Hematopoietic multipotent progenitor cell (in vitro differentiated cells): ENCODE results near the gene KCNT2. TPM values are rescaled to one million over a fixed set of nuclear protein-coding genes. Genes with fewer than 3 reads are reported as not detected.

ENCODE experiments used
- DNase-seq, 3 donors: peaks; one replicate each; pipeline ENCODE4 v3.0.0-alpha.2; 2011 to 2015; ENCODE audit warnings: low read depth in 2 of 3, low spot score in 2 of 3
- small RNA-seq: library from RNA; depleted of rRNA; stranded (forward); fragments of <200 nt; gene quantifications from one replicate; pipeline ENCODE3, GENCODE V24; 2012
- total RNA-seq: library from RNA; depleted of rRNA; stranded (reverse); fragments of >200 nt; gene quantifications from one replicate; pipeline ENCODE4 v1.2.3, GENCODE V29; 2012

Gene KCNT2
- total RNA-seq, 1 donor: 0.27 TPM

DNA sequence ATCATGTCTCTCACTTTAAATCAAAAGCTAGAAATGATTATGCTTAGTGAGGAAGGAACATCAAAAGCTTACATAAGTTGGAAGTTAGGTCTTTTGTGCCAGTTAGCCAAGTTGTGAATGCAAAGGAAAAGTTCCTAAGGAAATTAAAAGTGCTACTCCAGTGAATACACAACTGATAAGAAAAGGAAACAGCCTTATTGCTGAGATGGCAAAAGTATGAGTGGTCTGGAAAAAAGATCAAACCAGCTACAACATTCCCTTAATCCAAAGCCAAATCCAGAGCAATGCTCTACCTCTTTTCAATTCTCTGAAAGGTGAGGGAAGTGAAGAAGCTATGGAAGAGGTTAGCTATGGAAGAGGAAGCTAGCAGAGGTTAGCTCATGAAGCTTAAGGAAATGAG, 378.7 kb downstream of the KCNT2 start:
- no peak for DNase-seq

DNA sequence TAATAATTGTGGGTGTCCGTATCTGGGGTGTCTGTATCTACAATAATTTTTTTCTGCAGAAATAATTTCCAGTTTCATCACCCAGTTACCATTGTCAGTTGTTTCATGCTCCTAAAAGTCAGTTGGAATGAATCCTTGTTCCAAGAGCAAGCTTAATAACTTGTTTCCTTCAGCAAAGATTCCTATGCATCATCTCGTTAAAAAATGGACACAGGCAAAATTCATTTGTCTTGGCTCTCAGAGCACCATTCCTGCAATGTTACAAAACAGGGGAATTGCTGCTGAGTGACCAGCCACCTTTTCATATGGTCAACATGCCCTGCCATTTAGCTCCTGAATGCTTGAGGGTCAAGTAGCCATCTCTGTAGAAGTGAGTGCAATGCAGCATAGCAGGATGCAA, 393.4 kb downstream of the KCNT2 start:
- DNase-seq: no peak

DNA sequence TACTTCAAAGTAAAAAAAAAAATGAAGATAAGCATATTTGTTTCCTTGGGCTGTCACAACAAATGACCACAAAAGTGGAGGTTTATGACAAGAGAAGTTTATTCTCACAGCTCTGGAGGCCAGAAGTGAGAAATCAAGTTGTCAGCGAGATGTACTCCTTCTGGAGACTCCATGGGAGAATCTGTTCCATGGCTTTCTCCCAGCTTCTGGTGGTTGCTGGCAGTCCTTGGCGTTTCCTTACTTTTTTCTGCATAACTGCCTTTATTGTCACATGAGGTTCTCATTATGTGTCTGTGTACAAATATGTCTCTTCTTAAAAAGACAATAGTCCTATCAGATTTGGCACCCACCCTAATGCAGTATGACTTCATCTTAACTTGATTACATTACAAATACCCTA, 398.3 kb downstream of the KCNT2 start:
- no peak for DNase-seq

DNA sequence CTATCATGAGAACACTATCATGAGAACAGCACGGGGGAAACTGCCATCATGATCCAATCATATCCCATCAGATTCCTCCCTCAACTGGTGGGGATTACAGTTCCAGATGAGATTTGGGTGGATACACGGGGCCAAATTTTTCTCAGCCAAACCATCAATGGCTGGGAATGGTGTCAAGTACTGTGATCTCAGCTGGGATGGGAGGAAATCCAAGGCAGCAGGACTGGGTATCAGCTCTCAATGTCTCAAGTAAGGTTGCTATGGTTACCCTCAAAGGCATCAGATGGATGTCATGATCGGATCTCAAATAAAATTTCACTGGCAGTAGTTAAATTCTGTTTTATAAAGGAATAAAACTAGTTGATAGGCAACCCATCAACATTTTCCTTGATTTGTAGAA, 399.0 kb downstream of the KCNT2 start:
- no peak for DNase-seq

DNA sequence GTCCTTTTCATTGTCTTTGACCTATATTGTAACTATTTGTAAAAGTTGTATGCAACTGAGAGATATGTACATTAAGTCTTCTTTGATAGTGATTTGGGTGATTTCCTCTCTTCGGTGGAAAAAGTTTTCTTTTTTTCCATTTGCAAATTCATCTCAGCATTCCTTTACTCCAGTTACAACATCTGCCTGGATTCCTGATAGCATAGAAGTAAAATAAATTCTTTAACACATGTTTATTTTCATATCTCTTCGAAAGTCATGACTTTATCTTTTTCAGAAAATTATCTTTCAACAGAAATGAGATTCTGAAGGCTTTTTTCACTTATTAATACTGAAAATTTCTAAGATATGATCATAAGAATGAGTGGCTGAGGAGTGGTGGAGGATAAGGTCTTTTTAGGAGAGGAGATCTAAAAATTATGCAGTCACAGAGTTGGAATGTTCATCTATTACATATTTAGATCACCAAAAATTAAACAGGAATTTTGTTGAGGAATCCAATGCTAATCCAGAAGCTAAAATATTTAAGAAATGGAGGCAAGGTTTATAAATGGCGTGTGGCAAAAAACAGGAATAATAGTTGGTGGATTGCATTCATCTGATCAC, 400.5 kb downstream of the KCNT2 start:
- no peak for DNase-seq

DNA sequence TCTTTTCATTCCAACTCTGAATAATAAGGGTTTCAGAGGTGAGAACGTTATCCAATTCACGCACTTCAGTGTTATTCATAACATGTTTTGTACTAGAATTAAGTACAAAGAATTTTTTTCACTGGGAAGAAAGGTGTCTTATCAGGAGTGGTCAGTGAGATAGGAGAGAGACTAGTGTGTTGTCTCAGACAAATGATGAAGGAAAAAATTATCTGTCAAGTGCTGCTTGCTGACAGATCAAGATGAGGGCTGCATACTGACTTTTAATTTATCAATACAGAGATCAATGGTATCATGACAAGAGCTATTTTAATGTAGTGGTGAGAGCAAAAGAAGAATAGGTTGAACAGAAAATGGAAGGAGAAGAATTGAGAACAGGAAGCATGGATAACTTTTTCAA, 402.4 kb downstream of the KCNT2 start:
- DNase-seq: no peak

DNA sequence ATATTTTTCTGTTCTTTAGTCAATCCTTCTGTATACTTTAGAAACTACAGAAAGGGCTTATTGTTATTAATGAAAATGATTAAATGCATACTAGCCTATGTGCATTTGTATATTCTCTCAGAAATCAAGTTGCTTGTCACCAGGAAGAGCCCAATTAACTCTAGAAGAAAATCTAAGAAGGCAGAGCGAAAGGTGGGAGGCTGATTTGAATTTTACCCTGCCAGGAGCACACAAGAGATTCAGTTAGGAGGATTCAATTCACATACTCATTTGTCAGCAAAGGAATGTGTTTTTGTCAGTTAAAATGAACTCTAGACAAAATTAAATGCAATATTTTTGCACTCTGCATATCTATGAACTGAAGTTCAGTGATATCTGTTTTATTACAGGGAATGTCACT, 411.8 kb downstream of the KCNT2 start:
- no peak for DNase-seq

DNA sequence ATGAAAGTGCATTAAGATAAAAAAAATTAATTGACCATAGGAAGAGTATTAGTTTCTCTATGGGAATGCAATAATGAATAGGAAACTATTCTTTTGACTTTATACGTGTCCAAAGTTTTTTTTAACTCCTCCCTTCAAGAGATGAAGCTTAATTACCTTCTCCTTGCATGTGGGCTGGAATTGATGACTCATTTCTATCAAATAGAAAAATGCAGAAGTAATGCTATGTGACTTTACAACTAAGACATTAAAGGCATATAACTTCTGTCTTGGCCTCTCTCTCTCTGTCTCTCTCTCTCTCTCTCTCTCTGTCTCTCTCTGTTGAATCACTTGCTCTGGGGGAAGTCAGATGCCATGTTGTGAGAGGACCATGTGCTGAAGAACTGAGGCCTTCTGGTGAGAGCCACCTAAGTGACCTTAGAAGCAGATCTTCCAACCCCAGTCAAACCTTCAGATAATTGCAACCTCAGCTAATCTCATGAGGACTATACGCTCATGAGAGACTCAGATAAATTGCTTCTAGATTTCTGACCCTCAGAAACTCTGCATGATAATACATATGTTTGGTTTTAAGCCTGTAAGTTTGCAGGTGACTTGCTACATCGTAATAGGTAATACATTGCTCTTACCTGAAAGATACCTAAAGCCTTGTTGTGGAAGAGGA, 414.2 kb downstream of the KCNT2 start:
- peak in 1 of 3 donors; percentile 26 for DNase-seq

DNA sequence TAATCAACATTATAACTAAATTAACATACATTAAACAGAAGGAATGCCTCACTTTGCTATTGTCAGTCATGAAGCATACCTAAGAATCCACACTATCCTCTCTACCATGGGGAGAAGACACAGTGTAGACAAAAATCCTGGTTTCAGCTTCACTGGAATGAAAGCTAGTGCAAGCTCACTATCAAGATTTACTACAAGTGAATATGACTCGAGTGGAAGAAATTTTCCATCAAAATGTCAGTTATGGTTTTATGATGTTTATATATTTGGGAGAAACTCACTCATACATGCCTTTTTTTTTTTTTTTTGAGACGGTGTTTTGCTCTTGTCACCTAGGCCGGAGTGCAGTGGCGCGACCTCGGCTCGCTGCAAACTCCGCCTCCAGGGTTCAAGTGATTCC, 424.3 kb downstream of the KCNT2 start:
- no peak for DNase-seq

DNA sequence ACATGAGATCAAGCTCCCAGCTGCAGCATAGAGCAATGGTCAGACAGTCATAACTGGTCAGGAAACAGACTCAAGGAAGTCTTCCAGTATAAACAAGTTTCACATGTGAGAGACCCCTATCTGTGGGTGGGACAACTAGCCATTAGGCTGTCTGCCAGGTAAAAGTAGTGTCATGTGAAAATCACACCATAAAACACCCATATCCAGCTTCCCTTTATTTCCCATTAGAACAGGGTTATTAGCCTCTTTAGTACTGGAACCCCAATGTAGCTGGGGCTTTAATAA, 426.7 kb downstream of the KCNT2 start:
- no peak for DNase-seq

DNA sequence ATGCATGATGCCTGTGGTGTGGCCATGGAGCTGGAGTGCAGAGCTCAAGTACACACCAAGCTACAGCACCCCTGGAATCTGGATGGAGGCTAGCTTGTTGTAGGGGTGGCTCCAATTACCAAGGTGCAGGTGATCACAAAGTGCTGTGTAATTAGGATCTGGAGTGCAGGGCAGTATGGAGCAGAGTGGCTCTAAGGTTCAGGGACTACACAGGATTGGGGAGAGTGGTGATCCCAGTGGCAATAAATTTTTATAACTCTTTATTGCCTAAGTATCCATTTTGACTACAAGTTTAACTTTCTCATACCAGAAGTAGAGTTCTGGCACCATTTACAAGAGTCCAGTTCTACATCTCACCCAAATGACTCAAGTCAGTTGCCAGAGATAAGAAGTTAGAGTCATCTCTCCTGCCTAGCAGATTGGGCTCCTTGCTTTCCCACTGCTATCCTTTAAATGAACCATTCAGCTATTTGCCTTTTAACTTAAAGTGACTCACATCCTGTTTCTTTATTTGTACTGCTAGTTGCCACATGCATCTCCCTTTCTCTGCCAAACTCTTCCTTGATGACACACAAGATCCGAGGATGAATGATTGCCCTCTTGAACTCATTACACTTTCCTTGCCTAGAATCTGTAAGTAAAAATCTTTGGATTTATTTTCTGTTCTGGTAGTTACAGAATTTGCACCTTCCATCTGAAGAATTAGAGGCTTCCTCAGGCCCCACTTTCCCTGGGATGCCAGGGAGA, 427.2 kb downstream of the KCNT2 start:
- DNase-seq: no peak

DNA sequence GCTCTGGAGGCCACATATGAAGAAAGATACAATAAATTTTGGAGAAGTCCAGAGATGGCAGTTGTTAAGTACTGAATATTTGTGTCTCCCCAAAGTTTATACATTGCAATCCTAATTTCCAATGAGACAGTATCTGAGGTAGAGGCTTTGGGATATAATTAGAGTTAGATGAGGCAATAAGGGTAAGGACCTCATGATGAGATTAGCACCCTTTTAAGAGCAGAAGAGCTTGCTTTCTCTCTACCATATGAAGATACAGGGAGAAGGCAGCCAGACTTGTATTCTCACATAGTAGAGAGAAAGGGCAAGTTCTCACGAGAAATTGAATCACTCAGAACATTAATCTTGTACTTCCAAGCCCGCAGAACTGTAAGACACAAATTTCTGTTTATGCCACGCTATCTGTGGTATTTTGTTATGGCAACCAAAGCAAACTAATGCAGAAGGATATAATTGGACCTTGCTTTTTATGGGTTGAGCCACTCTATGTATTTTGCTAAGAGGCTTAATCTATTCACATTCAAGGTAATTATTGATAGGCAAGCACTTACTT, 430.1 kb downstream of the KCNT2 start:
- DNase-seq: no peak

Small RNAs within 50 kb of the gene (small RNA-seq; reads per million reads assigned to genes)
- not detected for gene MIR4735

Other genes with a start within 250 kb of the KCNT2 start
- gene CFH, start 43.6 kb upstream of the KCNT2 start, total RNA-seq: 11.8 TPM
- not detected for gene CFHR3, start 166.4 kb upstream of the KCNT2 start, total RNA-seq
- gene CFHR1, start 211.3 kb upstream of the KCNT2 start, total RNA-seq: not detected